Activated naive CD8-positive, alpha-beta T cell treated with anti-CD3 and anti-CD28 coated beads, Interleukin-2, amount 50 U/mL, for 24 hours (primary cell): ENCODE data around the gene NCR3LG1.

ENCODE experiments used
- ATAC-seq: fragments of 150-1000 bp; cut with Tn5 transposase; one replicate; pipeline ENCODE4 v1.10.0; 2021
- DNase-seq: peaks from one replicate; pipeline ENCODE4 v3.0.0; 2021
- H3K27ac Mint-ChIP-seq: one replicate; pipeline ENCODE4 v1.8.0; 2021; ENCODE audit warnings: mild to moderate bottlenecking, mixed read lengths
- H3K27me3 Mint-ChIP-seq: one replicate; pipeline ENCODE4 v1.8.0; 2021; ENCODE audit warnings: mixed read lengths
- H3K36me3 Mint-ChIP-seq: one replicate; pipeline ENCODE4 v1.8.0; 2021; ENCODE audit warnings: low read depth, mixed read lengths
- H3K4me1 Mint-ChIP-seq: one replicate; pipeline ENCODE4 v1.8.0; 2021; ENCODE audit warnings: mixed read lengths
- H3K4me3 Mint-ChIP-seq: one replicate; pipeline ENCODE4 v1.8.0; 2021; ENCODE audit warnings: mild to moderate bottlenecking, moderate library complexity, mixed read lengths
- H3K9me3 Mint-ChIP-seq: one replicate; pipeline ENCODE4 v1.8.0; 2021; ENCODE audit warnings: mixed read lengths

The NCR3LG1 gene

DNA sequence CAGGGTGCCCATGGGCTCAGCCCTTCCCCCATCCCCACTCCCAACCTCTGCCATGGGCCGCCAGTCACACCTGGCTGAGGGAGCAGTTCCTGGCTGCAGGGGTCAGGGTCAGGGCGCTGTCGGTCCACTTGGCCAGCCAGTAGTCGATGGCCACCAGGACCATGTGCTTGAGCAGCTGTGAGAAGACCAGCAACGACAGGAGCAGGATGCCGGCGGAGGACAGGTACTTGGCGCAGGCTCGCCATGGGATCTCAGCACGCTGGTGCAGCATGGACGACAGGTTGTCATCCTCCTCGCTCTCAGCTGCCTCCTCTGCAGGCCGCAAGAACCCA lies 55.2 kb downstream of the NCR3LG1 start:
- no peaks in the 10 kb centered on the region for H3K4me1 Mint-ChIP-seq
- H3K9me3 Mint-ChIP-seq: no peaks in the 10 kb centered on the region
- no peak for DNase-seq
- peaks cover 2% of the 10 kb centered on the region for H3K27me3 Mint-ChIP-seq
- no peak overlapping the region for H3K4me3 Mint-ChIP-seq
- ATAC-seq: no peak
- H3K36me3 Mint-ChIP-seq: no peaks in the 10 kb centered on the region
- no peak overlapping the region for H3K27ac Mint-ChIP-seq

DNA sequence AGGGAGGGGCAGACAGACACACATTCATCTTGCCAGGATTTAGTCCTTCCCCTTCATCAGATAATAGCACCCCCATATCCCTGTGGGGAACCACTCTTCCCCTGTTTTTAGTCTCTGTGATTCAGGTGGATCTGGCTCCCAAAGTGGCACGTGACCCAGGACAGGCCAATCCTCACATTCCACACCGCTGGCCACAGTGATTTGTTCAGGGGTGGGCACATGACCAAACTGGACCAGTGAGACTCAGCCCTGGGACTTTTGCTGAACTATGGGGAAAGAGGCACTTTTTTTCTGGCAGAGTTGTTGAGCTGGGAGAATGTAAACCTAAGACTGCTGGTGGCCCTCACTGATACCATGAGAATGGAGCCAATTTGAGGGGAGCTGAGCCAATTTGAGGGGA lies 56.0 kb downstream of the NCR3LG1 start:
- Mint-ChIP-seq H3K36me3 (no peaks in the 10 kb centered on the region), H3K27ac (no peak overlapping the region), H3K4me3 (no peak overlapping the region), H3K27me3 (peaks cover 4% of the 10 kb centered on the region), H3K9me3 (no peaks in the 10 kb centered on the region), H3K4me1 (no peaks in the 10 kb centered on the region)
- no peak for DNase-seq
- no peak for ATAC-seq

DNA sequence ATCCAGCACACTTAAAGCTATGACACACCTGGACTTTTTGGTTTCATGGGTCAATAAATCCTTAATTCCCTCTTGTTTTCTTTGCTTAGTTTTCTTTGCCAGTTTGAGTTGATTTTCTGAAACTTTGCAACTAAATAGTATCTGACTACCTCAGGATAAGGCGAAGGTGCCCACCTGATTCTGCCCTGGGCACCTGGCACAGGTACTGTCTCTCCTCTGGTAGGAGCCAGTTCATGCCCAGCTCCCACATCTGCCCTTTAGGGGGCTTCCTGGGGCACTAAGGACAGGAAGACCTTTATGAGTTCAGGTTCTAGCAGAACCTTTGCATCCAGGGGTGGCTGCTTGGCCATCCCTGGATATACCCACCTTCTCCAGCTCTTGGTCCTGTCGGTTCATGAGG lies 56.4 kb downstream of the NCR3LG1 start:
- H3K27ac Mint-ChIP-seq: no peak overlapping the region
- H3K36me3 Mint-ChIP-seq: no peaks in the 10 kb centered on the region
- no peaks in the 10 kb centered on the region for H3K4me1 Mint-ChIP-seq
- H3K4me3 Mint-ChIP-seq: no peak overlapping the region
- DNase-seq (no peak), ATAC-seq (no peak)
- H3K27me3 Mint-ChIP-seq: peaks cover 4% of the 10 kb centered on the region
- H3K9me3 Mint-ChIP-seq: no peaks in the 10 kb centered on the region

DNA sequence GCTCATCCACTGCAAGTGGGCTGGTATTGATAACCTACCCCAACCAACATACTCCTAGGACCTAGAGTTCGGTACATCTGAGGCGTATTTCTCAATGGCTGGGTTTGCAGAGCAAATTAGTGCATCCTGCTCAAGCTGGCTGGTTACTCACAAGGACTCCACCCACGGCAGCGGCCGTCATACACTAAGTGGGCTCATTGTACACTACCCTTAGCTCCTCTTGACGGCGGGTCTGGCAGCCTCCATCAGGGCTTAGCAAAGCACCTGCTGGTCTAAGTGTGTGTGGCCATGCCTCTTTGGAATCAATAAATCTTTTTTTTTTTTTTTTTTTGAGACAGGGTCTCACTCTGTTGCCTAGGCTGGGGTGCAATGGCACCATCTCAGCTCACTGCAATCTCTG lies 57.0 kb downstream of the NCR3LG1 start:
- no peak overlapping the region for H3K27ac Mint-ChIP-seq
- peaks cover 4% of the 10 kb centered on the region for H3K4me1 Mint-ChIP-seq
- ATAC-seq (no peak), DNase-seq (no peak)
- no peaks in the 10 kb centered on the region for H3K9me3 Mint-ChIP-seq
- H3K27me3 Mint-ChIP-seq: peaks cover 7% of the 10 kb centered on the region
- no peaks in the 10 kb centered on the region for H3K36me3 Mint-ChIP-seq
- H3K4me3 Mint-ChIP-seq: no peak overlapping the region

DNA sequence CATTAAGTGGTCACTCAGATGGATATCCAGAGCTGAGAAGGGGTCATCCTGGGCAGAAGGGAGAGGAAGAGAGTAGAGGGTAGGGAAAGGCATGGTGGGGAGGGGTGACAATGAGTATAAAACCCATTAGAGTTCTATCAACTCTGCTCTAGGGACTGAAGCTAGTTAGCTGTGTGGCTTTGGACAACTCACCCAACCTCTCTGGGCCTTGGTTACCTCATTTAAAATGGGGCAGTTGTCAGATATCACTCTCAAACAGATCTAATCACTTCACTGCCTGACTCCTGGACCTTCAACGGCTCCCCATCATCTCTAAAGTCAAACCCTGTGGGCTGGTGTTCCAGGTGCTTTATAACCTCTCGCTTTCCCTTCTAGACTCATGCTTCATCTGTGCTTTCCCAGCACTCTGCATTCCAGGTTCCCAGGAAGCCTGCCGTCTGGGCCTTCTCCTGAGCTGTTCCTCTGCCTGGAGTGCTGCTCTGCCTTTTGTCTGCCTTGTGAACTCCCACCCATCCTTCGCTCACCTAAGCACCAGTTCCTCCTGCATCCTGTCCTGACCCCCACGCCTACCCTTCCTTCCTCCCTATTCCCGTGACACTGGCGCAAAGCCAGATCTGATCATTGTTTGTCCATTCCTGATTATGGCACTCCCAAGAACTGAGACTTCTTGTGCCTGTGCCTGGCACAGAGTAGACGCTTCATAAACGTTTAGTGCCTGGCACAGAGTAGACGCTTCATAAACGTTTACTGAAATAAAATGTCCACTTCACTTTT lies 59.2 kb downstream of the NCR3LG1 start:
- Mint-ChIP-seq H3K36me3 (no peaks in the 10 kb centered on the region), H3K27me3 (peaks cover 12% of the 10 kb centered on the region), H3K27ac (no peak overlapping the region), H3K4me1 (peaks cover 8% of the 10 kb centered on the region), H3K9me3 (no peaks in the 10 kb centered on the region), H3K4me3 (no peak overlapping the region)
- DNase-seq (no peak), ATAC-seq (no peak)

DNA sequence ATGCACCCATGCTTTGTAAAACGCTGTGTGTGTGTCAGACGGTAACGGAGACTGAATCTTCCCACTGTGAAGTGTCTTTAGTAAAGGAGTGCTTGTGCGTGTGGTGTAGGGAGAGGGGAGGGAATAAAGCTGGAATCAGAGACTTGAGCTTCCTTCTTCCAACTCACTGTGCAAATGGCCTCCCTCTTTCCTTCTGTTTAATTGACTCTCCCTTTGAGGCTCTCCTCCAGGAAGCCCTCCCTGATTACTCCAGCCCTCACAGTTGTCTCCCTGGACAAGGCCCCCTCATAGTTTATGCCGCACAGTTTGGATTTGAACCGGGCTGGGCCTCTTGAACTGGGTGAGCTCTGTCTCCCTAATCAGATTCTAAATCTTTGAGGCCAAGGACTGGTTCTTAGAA lies 59.8 kb downstream of the NCR3LG1 start:
- Mint-ChIP-seq H3K27ac (no peak overlapping the region), H3K9me3 (no peaks in the 10 kb centered on the region), H3K36me3 (no peaks in the 10 kb centered on the region), H3K4me3 (no peak overlapping the region), H3K4me1 (peaks cover 8% of the 10 kb centered on the region), H3K27me3 (peaks cover 15% of the 10 kb centered on the region)
- no peak for ATAC-seq
- DNase-seq: no peak

DNA sequence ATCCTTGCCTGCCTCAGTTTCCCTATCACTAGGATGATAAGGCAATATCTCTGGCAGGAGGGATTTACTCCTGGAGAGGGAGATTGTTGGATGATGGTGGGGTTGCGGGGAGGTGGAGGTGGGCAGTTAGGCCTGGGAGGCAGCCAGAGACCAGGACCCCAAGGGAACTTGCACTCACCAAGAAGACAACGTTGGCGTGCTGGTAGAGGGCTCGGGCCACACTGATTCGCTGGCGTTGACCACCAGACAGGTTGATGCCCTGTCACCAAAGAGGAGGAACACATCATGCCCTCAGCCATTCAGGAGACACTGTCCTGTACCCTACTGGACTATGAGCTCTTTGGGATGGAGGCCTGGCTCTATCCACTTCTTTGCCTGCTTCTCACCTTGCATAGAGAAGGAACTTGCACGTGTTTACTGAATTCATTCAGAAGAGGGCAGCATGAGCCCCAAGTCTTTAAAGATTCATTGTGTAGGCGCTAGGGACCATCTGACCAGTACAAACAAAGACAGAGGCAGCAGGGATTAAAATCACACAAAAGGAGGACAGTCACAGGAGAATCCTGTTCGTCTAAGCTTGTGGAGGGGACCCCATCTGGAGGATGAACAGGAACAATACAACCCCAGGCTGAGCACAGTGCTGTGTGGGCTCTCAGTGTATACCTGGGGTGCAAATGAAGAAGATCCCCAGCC lies 61.0 kb downstream of the NCR3LG1 start:
- Mint-ChIP-seq H3K4me1 (peaks cover 8% of the 10 kb centered on the region), H3K9me3 (no peaks in the 10 kb centered on the region), H3K36me3 (no peaks in the 10 kb centered on the region), H3K4me3 (no peak overlapping the region), H3K27ac (no peak overlapping the region), H3K27me3 (peaks cover 18% of the 10 kb centered on the region)
- ATAC-seq: no peak
- DNase-seq: no peak

DNA sequence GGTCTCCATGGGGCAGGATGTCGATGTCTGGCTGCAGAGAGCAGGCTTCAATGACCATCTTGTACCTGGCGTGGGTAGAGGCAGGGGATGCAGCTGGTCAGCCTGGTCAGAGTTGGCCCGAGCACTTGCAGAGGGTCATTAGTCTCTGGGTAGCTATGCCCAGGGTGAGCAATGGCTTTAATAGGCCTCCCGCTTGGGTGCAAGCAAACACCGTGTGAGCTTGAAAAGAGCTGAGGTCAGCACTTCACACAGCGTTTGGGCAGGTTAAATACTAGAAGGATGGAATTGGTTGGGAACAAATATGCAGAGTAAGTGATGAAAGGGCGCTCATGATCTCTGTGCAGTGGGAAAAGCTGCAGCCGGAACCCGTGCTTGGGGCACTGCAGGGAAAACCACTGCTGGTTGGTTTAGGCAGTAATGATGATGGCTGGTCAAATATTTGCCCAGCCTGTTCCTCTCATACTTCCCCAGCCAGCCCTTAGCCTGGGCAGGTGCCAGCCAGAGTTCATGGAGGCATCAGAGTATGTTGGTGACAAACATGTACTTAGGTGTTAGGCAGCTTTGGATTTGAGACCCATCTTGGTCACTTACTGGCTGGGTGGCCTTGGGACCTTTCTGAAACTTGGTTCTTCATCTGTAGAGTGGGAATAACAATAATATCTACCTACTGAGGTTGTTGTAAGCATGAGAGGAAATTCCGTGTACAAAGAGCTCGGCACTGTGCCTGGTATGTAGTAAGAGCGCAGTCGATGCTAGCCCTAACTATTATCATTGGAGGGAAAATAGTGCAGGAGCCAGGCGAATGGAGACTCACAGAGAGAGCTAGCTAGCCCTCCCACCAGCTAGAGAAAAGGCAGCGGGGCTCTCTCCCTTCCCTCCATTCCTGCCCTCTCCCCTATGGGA lies 62.1 kb downstream of the NCR3LG1 start:
- no peak for DNase-seq
- Mint-ChIP-seq H3K4me3 (no peak overlapping the region), H3K4me1 (peaks cover 8% of the 10 kb centered on the region), H3K9me3 (no peaks in the 10 kb centered on the region), H3K27me3 (peaks cover 21% of the 10 kb centered on the region), H3K36me3 (no peaks in the 10 kb centered on the region), H3K27ac (no peak overlapping the region)
- no peak for ATAC-seq

DNA sequence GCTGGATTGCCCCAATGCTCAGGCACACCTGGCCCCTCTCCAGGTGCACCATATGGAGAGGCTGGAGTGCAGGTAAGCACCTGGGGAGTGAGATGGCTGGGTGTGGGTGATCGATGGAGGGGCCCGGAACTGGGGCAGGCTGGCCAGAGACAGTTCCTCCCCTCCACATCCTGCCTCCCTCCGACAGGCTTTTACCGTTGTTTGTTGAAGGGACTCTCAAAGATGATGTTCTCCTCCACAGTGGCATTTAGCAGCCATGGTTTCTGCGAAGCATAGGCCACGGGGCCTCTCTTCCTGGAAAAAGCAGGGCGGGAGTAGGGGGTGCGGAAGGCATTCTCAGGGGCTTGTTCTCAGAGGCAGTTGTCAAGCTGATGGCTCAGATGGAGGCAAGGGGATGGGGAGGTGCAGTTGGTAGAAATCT lies 62.7 kb downstream of the NCR3LG1 start:
- DNase-seq (no peak), ATAC-seq (peak; percentile 47)
- Mint-ChIP-seq H3K27me3 (peaks cover 21% of the 10 kb centered on the region), H3K4me1 (peaks cover 8% of the 10 kb centered on the region), H3K4me3 (no peak overlapping the region), H3K36me3 (no peaks in the 10 kb centered on the region), H3K27ac (no peak overlapping the region), H3K9me3 (no peaks in the 10 kb centered on the region)

DNA sequence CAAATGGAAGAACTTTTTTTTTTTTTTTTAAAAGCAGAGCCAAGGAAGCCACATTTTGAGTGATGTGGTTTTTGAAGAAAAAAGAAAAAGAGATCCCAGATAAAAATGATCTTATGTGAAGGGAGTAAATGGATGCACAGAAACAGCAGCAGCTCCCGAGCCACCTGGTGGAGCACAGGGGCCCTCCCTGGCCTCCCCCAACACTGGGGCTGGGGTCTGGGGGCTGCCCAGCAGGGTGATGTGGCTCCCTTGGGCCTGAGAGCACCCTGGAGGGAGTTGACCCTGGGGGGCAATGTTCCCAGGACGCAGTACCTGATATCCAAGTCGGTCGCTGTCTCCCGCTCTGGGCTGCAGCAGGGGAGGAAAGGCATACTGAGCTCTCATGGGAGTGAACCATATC lies 63.4 kb downstream of the NCR3LG1 start:
- ATAC-seq (no peak), DNase-seq (no peak)
- Mint-ChIP-seq H3K27me3 (peaks cover 24% of the 10 kb centered on the region), H3K4me1 (peaks cover 8% of the 10 kb centered on the region), H3K27ac (no peak overlapping the region), H3K36me3 (no peaks in the 10 kb centered on the region), H3K4me3 (no peak overlapping the region), H3K9me3 (no peaks in the 10 kb centered on the region)

DNA sequence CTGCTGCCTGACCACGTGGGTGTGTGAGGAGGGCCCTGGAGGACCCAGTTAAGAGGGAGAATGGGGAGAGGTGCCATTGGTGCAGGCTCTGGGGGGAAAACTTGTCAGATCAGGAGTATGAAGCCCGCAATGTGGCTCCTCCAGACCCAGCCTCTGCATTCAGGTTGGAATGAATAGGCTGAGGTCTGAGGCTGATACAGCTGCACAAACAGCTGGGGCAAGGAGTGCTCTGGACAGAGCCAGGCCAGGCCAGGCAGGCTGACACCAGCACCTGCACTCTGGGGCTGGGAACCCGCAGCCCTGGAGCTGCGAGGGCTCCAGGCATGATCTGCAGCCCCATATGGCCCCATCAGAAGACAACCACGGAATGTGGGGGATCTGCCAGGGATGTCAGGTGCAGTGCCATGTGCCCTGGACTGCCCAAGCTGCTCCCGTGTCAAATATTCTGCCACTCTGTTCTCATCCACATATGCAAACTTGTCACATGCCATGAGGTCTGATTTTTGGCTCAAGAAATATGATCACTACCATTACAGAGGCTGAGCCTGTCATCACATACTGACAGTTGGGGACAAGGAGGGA lies 64.0 kb downstream of the NCR3LG1 start:
- Mint-ChIP-seq H3K27ac (no peak overlapping the region), H3K4me1 (peaks cover 8% of the 10 kb centered on the region), H3K27me3 (peaks cover 24% of the 10 kb centered on the region), H3K36me3 (no peaks in the 10 kb centered on the region), H3K9me3 (no peaks in the 10 kb centered on the region), H3K4me3 (no peak overlapping the region)
- DNase-seq: no peak
- no peak for ATAC-seq

DNA sequence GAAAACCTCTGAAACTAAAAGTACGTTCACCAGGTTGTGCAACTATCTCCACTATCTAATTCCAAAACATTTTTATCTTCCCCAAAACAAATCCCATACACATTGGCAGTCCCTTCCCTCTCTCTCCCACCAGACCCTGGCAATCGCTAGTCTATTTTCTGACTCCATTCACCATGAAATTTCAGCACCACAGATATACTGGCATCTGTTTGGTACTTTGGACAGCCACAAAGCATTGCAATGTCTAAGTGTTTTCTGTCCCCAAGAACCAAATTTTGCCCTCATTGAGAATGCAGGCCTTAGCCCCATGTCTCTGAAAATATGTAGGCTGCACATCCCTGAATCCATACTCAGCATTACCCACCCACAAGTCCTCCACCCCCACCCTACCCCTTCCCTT lies 64.9 kb downstream of the NCR3LG1 start:
- Mint-ChIP-seq H3K27ac (no peak overlapping the region), H3K9me3 (no peaks in the 10 kb centered on the region), H3K4me3 (no peak overlapping the region), H3K4me1 (peaks cover 8% of the 10 kb centered on the region), H3K36me3 (no peaks in the 10 kb centered on the region), H3K27me3 (peaks cover 21% of the 10 kb centered on the region)
- DNase-seq: no peak
- no peak for ATAC-seq

DNA sequence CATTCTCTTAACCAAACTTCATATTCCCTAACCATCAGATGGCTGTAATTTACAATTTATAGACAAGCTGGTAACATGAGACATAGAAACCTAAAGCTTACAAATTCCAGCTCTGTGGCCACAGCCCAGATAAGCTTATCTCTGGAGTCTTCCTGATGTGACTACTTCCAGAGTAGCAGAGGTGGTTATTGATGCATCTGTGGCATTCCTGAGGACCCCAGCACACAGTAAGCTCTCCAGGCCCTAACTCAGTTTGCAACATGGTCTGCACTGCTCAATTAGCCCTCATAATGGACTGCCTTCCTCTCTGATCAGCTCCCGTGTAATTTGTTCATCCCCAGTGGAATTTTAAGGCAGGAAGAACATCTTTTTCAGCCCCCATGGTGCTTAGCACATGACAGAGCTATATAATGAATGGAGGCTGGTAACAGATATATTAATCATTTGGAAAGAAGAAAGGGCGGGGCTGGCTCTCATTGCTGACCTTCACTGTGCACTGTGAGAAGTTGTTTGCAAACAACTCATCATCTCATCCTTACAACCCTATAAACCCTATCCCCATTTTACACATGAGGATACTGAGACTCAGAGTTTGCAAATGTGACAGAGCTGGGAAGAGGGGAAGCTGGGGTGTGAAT lies 67.0 kb downstream of the NCR3LG1 start:
- H3K27ac Mint-ChIP-seq: no peak overlapping the region
- no peaks in the 10 kb centered on the region for H3K36me3 Mint-ChIP-seq
- no peak for DNase-seq
- peaks cover 5% of the 10 kb centered on the region for H3K4me1 Mint-ChIP-seq
- no peak overlapping the region for H3K4me3 Mint-ChIP-seq
- H3K9me3 Mint-ChIP-seq: no peaks in the 10 kb centered on the region
- peaks cover 19% of the 10 kb centered on the region for H3K27me3 Mint-ChIP-seq
- ATAC-seq: no peak

DNA sequence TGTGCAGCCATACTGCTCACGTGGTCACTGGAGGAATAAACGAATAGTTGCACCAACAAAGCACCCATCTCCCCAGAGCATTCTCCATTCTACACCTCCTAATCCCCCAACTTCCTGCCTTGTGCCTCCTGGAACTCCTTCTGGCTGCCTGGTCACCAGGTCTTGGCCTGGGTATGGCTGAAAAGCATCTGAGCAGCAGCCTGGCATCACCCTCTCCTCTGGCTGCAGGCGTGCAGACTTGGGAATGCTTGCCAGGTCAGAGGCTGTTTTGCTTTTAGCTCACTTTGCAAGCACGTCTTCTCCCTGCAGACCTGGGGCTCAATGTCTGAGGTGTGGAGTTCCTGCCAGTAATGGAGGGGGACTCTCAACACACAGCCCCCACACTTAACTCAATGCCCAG lies 70.2 kb downstream of the NCR3LG1 start:
- Mint-ChIP-seq H3K27ac (no peak overlapping the region), H3K4me3 (no peak overlapping the region), H3K27me3 (peaks cover 11% of the 10 kb centered on the region), H3K9me3 (no peaks in the 10 kb centered on the region), H3K4me1 (no peaks in the 10 kb centered on the region), H3K36me3 (no peaks in the 10 kb centered on the region)
- DNase-seq: no peak
- ATAC-seq: no peak
